GM19025 (cell line): ENCODE measurements around the gene NKX2-1.

ENCODE experiments used
- ATAC-seq: cut with Tn5 transposase; IDR thresholded peaks from one replicate; pipeline ENCODE4 v1.9.1; 2021; ENCODE audit warnings: mild to moderate bottlenecking, low read depth, moderate library complexity; ENCODE audit not compliant: unreplicated experiment

NKX2-1 gene

GRCh38 chr14:36518031-36518585 lies 1.9 kb downstream of the NKX2-1 start:
- ATAC-seq: no peak

DNA sequence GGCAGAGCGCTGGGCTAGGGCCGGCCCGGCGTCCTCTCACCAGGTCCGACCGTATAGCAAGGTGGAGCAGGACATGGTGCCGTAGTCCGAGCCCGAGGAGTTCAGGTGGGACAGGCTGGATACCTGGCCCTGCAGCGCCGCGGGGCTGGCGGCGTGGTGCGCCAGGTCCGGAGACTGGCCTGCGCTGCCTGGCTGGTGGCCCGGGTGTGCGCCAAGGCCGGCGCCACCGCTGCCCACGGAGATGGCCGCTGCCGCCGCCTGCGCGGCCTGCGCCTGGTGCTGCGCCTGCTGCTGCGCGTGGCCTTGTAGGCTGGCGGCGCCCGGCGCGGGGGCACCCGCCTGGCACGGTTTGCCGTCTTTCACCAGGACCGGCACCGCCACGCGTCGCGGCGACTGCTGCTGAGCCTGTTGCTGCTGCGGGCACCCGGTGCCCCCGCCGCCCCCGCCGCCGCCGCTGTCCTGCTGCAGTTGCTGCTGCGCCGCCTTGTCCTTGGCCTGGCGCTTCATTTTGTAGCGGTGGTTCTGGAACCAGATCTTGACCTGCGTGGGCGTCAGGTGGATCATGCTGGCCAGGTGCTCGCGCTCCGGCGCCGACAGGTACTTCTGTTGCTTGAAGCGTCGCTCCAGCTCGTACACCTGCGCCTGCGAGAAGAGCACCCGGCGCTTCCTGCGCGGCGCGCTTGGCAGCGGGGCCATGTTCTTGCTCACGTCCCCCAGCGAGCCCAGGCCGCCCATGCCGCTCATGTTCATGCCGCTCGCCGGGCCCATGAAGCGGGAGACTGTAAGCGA lies 2.6 kb downstream of the NKX2-1 start:
- no peak for ATAC-seq

- no peak for ATAC-seq
Observed at GRCh38 chr14:36516719-36517241, 3.3 kb downstream of the NKX2-1 start.

GRCh38 chr14:36515896-36516718 lies 3.9 kb downstream of the NKX2-1 start:
- ATAC-seq: no peak

DNA sequence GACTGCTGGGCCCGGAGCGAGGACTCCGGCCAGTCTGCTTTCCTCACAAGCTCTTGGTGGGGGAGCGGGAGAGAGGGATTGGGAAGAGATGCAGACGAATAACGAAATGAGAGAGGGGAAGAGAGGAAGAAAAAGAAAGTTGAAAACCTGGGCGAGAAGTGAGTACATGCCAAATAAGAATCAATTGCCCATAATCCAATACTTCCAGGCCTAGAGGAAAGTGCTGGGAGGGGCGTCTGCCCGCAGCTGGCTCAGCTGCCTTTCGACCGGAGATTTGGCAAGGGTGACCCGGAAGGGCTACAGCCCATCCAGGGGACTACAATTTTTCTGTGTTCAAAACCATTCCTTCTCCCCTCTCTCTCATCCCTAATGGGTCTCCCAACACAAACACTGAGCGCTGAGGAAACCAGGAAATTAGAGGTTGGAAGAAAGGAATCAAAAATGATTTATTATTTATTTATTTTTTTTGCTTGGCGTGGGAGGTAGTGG lies 4.9 kb downstream of the NKX2-1 start:
- no peak for ATAC-seq

DNA sequence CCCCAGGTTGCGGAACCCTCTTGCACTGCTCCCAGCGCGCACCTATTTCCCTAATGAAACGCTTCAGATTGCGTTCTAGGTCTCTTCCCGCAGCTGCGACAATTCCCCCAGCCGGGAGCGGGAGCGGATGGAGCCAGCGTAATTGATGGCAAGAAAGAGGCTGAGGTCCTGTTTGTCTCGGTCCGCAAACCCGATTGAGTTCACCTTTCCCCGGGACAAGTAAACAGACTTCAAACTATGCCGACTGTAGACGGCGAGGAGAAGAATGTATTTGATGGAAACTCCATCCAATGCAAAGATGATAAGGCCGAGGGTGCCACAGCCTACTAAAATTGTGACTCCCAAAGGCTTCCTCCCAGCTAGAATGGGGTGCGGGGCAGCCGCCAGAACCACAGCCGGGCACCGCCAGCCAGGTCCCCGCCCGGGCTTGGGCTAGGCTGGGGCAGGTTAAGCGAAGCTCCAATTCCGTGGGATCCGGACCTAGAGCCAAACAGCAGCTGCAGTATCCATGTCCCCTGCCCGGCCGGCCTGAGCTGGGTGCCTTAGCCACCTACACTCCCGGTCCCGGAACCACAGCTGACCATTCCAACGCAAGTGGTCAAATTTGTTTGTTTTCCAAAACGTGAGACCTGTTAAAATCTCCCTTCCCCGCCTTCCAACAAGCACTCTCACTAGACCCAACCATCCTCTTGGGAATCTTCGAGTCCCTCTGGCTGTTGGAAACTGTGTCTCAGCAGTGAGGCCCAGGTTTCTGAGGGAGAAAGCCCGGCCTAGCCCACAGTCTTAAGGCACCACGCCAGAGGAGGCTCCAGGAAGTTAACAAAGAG lies 5.5 kb downstream of the NKX2-1 start:
- ATAC-seq: no peak

DNA sequence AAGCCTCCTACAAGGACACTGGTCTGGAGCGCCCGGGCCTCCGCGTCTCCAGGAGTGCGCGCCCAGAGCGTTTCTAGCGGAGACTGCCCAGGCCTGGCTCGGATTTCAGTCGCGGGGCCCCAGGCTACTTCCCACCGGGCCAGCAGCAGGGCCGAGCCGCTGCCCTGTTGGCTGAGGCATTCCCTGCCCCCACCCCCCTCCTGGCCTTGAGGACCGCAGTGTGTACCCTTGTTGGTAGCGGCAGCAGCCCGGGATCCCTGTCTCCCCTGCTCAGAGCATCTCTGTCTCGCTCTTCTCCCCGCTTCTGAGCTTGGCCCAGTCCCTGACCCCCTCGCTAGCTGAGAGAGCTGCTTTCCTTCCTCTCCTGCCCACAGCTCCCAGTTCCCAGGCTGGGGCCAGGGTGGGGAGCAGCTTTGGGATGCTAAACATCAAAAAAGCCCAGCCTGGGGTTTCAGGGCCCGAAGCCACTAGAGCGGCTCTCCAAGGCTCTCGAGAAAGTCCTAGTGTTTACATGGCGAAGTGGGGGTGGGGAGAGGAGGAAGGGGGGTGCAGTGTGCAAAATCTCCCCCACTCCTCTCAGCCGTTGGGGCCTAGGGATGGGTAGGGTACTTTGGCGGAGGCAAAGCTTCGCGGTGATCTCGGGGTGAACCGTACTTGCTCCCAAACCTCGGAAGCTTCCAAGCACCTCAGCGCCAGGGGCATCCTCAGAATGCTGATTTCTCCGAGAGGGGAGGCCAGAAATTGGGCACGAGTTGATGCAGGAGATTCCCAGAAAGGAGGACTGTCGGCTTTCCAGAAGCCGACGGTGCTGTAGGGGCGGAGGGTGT lies 6.4 kb downstream of the NKX2-1 start:
- no peak for ATAC-seq

DNA sequence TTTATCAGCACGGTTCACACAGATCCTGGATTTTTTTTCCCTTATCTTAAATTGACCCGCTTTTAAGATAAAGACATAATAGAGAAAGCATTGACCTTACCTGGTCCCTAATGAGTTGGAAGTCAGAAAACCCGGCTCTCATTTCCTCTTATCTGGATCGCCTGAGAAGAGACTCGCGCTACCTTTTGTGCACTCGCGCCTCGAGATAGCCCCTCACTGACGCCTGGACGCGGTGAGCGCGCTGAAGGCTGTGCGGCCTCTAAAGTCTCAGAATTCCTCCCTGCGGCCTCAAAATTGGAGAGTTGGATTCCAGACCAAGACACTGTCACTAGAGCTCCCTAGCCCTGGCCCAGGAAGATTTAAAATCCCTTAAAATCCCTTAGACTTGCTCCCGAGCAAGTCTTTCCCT lies 7.0 kb downstream of the NKX2-1 start:
- ATAC-seq: no peak

- ATAC-seq: no peak
Observed at GRCh38 chr14:36512585-36513003, 7.4 kb downstream of the NKX2-1 start.

DNA sequence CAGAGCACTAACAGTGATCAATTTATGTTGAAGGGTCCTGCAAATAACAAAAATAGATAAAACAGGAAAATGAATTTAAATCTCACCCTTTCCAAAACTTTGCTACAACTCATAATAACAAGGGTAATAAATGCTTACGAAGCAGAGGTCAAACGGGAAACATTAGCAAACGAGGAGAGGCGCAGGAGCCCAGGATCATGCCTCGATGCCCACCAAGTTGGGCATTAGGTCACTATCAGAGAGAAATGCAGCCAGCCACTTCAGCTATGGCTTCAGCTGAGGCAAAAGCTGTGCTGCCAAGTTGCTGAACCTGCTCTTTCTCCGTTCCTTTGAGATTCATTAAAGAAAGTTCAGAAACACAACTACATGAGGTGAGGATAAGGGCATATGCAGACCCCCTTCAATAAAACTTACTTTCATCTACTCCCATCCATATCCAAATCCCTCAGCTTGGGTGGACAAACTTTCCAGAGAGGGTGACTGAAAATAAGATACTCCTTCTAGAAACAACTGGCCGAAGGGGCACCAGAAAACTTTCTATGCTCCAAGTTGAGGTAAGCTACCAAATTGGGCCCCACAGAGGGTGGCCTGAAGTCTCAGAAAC lies 7.9 kb downstream of the NKX2-1 start:
- ATAC-seq: no peak

- no peak for ATAC-seq
Observed at GRCh38 chr14:36510874-36511273, 9.2 kb downstream of the NKX2-1 start.

DNA sequence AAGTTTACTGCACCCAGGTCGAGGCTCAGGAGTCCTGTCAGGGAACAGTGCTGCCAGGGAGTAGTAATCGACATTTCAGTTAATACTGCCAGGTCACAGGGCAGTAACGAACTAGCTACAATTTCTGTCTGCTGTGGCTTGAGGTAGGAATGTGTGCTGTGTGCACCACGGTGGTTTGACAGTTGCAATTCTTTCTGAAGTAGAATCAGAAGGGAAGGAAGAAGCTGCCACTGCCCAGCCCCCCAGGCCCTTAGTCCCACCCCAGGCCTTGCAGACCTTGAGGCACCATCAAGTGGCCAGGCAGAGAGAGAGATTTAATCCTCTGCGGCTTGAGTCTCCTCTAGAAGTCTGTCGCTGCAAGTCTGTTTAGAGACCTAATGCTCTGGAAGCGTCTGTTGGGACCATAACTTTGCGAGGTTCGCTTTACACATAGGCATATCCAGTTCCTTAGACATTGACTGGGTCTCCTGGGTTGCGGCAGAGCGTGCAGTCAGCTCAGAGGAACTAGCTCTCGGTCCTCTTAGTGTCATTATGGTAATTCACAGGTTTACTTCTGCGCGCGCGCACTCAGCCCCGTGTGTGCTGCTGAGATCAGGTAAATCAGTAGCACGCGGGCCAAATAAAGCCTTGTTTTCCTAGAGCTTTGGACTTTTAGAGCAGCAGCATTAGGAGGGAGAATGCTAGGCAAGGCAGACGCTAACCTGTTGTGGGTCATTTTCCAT lies 9.8 kb downstream of the NKX2-1 start:
- ATAC-seq: no peak

- no peak for ATAC-seq
Observed at GRCh38 chr14:36509069-36509917, 10.7 kb downstream of the NKX2-1 start.

- no peak for ATAC-seq
Observed at GRCh38 chr14:36508418-36509068, 11.5 kb downstream of the NKX2-1 start.

- ATAC-seq: no peak
Observed at GRCh38 chr14:36507847-36508417, 12.1 kb downstream of the NKX2-1 start.

DNA sequence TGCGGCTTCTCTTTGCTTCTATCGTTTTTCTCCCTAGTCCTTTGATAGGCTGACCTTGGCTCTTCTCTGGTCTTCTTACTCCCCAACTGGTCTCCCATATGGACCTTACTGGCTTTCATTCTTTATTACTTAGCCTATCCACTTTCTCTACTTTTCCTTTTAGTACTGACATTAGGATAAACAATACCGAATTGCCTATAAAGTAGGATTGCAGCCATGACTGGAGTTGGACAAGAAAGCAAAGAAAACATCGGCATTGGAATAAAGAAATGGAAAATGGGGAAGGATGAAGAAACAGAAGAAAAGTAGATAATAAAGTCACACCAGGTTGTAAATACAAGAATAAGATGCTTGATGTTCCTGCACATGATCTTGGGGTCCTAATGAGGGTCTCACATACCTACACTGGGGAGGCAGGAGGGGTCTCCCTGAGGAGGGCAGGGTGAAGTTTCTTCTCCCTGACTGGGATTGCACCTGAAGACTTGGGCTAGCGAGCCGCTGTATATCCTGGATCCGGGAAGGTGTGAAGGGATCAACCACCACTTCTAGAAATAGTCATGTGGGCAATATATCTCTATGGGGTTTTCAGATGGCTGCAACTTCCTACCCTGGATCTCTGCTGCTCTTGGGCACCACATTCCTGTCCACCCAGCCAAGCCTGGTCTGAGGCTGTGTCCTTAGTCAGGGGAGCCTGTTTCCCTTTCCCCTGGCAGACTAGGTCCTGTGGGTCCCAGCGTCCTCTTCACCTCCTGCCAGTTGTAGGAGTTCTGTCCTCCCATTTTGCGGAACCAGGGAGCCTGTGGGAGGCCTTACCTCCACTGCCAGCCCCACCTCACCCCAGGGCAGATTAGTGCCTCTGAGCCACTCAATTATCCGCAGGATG lies 13.1 kb downstream of the NKX2-1 start:
- no peak for ATAC-seq
